Activated CD8-positive, alpha-beta memory T cell treated with anti-CD3 and anti-CD28 coated beads for 4 hours (primary cell): ENCODE data around the gene PLA2G4E.

Experiments used
- DNase-seq, 2 donors: peaks; one replicate each; pipeline ENCODE4 v3.0.0-alpha.2; 2020; ENCODE audit warnings: low read depth in 2 of 2

PLA2G4E gene

DNA sequence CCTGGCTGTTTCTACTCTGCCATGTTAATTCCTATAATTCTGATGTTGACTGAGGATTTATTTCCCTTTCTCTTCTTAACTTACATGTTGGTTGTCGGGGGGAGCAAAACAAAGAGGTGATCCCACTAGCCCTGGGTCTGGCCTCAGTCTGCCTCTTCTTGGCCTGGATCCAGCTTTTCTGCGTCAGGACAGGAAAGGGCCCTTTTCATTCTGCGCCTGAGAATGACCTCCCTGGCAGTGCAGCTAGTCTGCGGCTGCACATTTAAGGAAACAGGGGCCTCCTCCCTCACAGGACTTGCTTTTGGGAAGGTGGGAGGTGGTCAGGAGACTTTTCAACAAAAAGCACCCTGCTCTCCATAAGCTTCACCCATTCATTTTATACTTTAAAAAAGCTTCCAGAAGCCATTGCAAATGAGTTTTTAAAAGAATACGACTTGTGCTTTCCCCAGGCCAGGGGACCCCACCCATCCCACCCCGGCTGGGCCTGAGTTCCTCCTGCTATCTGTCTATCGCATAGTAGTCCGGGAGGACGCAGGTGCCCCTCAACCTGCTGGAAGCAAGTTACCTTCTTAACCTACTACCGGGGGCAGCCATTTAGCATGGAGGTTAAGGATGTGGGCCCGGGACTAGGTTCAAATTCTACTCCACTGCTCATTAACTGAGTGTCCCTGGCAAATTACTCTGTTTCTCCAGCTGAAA, 27.2 kb downstream of the PLA2G4E start:
- DNase-seq = no peak

DNA sequence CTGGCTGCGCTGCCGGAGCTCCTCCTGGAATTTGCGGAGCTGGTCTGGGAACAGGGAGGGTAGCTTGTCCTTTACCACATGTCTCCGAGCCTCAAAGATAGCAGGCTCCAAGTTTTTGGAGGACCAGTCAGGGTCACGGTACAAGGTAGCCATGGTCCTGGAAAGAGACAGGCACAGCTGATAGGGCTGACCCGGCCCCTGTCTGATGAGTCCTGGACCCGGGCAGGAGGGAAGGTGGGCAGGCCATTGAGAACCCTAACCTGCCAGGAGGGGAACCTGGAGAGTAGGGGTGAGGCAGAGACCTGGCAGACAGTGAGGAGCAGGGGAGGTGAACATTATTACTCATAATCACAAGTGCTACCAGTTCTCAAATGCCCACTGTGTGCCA, 28.0 kb downstream of the PLA2G4E start:
- no peak for DNase-seq

DNA sequence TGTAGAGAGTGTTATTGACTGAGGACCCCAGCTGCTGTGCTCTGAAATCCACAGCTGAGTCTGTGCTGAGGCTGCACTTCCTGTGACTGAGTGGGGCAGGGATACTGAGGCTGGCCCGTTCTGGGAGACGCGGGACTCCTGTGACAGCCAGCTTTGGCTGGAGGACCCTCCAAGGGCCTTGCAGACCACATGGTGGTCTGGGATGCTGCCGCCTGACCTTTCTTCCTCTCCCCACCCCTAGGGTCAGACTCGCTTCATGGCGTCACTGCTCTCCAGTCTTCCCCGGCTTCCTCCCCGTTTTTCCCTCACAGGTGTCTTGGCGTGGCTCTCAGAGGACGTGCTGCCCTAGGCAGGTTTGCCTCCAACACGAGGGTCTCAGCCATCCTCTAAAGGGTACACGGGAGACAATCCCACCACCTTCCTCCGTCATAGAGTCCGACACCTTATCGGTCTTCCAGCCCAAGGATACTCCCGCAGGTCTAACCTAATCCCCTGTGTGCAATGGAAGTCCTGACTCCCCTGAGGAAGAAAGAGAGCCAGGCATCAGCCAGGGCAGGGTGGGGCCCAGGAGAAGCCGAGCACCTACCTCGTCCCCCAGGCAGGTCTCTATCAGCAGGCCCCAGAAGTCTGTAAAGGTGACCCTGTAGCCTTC, 28.6 kb downstream of the PLA2G4E start:
- DNase-seq = no peak

DNA sequence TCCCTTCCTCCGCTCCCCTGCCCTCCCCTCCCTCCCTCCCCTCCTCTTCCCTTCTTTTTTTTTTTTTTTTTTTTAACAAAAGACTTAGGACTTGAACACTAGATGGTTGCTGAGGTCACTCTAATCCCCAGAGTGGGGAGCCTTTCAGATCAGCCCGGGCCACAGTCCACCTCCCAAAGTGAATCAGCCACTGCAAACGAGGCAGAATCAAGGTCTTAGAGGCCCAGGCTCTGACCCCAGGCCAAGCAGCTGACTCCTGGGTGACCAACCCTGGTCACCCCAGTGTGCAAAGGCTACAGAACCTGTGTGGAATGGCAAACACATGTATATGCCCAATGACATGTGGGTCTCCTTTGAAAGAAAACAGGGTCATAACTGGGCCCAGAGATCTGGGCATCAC, 30.2 kb downstream of the PLA2G4E start:
- no peak for DNase-seq

DNA sequence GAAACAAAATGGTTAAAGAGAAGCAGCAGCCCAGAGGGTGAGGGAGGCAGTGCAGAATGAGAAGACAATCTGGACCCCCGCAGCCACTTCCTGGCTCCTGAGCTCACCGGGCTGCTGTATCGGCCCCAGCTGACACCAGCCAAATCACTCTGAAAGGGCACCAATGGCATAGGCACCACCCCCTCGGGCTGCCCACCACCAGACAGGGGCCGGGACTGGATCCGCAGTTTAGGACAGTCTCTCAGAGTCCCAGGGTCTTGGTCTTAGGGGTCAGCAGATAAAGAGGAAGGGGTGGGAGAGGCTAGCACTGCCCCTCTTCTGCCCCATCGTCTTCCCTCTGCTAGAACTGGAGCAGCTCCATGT, 30.6 kb downstream of the PLA2G4E start:
- DNase-seq = no peak

DNA sequence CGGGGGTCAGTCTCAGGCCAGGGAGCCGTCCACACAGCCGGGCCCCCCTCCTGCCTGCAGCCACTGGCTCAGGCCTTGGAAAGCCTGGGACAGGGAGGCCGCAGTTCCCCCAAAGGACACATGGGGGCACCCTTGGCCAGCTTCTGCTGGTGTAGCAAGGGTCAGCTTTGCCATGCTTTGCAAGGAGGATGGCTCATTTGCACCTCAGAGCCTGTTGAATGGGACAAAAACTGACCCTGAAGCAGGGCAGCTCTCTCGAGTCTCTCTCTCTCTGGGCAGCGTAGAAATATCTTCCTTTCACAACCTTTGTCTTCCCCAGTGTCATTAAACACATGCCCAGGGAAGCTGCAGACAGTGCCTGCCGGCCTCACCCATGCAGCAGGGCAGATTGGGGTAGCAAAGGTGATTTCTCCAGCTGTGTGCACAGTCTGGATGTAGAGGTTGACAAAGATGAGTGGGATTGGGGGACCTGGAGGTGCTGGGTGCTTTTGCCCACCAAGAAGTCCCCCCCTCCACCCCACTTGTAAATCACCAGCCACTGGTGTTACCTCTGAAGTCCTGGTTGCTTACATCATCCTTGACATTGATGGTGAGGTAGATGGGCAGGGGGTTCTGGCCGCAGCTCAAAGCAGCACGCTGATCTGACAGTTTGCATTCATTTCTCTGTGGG, 31.1 kb downstream of the PLA2G4E start:
- peak; percentile 56 to 68 for DNase-seq

DNA sequence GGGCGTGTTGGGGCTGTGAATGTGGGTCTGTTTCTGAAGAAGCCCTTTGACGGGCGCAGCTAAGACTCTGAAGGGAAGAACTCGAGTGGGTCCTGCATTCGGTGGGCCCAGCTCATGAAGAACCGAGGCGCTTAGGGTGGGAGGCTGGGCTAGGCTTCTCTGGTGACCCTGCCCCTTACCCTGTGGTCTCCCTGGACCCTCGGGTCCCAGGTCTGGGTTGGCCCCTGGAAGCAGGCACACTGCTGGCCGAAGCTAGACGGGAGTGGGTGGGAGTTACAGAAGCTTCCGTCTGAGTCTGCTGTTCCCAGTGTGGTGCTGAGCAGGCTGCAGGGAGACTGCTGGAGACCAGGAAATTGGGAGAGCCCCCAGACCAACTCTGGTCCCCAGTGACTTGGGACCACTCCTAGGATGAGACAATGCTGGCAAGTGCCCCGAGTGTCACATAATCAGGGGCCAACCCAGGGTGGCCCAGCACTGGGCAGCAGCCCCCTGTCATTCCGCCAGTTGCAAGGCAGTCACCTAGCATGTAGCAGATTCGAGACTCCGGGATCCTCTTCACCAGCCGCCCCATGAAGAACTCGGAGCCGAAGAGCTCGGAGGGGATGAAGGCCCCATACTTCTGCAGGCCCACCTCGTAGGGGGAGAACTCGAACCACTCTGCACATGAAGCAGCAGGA, 31.8 kb downstream of the PLA2G4E start:
- DNase-seq = no peak

DNA sequence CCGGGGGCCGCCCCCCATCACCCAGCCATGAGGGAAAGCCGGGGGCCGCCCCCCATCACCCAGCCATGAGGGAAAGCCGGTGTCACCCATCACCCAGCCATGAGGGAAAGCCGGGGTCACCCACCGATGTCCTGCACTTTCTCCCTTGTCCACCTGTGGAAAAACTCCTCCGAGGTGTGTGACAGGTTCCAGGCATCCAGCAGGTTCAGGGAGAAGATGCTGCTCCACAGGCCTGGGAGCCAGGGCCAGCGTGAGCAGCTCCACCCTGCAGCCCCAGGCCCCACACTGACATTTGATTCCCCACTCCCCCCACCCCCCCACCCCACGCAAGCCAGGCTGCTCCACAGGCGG, 32.9 kb downstream of the PLA2G4E start:
- DNase-seq = no peak

DNA sequence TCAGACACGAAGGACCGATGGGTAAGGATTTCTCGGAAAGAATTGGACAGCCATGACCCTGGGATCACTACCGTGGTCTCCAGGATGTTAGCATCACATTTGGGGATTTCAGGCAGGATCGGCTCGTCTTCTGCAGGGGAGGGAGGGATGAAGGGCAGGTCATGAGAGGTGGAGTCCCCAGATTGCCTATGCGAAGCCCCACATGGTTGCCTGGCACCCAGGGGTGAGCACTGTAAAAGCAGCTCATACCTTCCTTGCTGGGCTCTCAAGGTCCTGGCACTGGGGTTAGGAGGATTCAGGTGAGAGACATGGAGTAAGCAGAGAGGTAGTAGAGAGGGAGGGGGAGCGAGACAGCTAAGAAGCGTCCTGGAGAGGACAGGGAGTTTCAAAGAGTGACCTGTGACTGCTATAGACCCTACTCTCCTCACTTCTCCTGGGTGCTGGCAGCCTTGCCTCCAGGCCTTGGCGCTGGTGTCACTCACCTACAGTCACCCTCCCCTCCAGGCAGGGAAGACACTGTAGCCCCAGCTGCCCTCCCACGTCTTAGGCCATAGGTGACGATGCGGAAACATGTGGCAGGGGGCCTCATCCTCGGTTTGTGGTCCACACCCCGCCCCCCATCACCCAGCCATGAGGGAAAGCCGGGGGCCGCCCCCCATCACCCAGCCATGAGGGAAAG, 33.5 kb downstream of the PLA2G4E start:
- DNase-seq = no peak

DNA sequence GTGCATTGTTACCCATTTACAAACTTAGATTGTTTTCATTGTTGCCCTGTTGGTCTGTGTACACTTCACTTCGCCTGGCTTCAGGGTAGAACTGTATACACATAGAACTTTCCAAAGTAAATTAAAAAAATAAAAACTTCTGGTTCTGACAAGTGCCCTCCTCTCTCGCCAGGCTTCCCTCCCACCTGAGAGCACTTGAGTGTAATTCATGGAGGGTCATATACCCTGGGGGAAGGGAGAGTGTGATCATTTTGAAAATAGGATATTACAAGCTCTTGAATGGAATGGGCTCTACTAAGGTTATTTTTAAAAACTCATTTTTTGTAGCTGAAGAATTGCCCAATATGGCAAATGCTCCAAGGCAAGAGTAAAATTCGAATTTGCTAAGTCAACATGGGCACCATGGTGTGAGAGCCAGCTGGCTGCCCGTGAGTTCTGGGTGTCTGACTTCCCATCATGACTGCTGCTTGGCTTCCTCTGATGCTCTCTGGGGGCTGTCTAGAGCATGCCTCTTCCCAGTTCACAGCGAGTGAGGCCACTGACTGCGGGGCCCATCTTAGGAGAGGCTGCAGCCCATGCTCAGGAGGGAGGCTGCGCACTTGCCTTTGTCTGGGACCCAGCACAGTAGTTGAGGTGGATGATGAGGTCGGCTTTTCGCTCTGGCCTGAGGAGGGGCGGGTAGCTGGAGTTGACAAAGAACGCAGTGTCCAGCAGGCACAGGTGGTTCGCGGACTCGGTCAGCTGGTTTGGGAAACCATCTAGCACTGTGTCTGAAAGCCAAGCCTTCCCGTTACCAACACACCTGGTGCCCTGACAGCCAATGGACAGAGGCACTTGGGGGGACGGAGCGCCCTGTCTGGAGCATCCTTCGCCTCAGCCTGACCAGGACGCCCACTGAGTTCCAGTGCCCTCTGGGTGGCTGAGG, 35.3 kb downstream of the PLA2G4E start:
- no peak for DNase-seq

DNA sequence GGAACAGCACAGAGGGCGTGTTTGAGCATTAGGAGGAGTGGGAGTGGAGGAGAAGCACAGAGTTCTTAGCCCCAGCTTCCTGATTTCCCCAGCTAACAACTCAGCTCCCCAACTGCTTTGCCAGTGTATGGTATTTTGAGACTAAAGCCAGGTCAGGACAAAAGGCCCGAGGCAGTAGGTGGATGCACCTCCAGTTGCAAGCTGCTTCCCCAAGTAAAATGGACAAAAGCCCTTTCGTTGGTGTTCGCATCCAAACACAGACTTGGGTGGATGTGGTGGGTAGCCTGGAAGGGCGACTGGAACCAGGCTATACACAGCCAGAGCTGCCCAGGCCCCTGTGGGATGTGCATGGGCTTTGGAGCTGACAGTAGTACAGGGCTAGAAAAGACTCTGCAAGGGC, 36.2 kb downstream of the PLA2G4E start:
- no peak for DNase-seq

DNA sequence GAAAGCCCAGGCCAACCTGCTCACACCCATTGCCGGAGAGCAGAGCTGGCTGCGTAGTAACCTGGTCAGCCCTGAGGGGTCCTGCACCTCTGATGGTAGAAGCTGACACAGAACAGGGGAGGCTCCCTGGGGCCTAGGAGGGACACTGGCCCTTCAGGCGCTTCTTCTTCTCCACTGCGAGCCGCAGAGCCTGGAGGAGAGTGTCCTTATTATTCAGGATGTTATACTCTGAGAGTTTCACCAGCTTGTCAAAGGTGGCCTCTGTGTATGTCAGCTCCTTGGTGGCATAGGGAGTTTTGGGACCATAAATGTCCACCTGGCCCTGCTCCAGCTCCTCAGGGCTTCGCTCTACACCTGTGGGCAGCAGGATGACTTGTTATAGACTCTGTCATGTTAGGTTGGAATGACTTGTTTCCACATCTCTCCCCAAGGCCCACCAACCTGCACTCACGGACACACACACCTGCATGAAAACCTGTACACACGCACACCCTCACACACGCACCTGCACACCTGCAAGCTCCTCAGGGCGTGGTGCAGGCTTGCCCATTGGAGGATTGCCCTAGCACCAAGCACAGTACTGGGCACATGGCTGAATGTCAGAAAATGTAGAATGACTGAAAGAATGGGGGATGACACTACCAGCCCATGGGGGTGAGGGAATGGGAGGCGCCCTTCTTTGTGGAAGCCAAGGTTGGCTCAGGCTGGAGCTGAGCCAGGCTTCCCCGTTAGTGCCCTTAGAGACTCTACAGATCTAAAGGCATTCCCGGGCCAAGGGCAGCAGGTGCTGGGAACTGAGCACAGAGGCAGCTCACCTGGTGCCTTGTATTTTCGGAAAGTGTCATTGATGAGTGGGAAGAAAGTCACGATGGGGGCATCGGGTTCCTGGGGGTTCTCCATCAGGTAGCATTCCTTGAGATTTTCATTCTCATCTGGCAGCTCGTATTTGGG, 36.9 kb downstream of the PLA2G4E start:
- no peak for DNase-seq

DNA sequence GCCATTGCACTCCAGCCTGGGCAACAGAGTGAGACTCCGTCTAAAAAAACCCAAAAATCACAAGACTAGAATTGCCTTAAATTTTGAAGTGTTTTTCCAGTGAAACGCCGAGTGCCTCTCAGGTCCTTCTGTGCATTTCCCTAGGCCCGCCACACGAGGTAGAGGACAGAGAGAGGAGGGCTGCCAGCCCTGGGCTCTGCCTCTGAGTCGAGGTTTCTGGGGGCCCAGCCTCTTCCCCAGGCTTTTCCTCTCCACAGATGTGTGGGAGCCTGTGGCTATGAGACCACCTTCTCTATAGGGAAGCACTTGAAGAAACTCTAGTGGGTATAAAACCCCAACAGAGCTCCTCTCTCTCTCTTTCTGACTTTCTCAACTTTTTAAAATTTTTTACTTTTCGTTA, 37.6 kb downstream of the PLA2G4E start:
- no peak for DNase-seq

DNA sequence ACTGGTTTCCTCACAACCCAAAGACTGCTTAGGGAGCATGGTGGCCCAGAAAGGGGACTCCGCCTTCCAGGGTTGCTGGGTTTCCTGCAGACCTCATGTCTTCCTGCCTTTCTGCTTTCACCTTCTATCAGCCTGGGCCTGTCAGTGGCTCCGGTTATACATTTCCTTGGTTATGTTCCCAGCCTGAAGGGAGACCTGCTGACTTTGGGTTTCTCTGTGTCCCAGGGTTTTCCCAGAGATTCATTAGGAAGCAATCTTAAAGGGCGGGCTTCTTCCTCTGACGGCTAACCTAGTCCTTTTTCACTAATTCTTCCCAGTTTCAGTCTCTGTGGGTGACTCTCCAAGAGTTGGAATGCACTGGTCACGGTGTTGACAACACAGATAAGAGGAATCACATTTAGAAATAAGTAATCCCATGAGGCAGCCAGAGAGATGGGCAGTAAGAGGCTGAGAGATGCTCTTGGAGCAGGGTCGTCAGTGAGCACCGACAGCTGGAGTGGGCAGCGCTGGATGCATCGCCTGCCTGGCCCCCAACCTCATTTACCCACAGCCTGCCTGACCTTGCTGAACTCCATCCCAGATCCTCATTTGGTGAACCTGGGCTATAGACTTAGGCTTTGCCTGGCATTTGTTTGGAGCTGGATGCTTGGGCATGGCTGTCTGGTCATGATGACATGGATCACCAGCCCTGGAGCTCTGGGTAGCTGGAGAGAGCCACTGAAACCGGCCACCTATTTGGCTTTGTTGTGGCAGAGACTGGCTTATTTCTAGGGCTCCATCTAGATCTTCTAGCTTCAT, 38.5 kb downstream of the PLA2G4E start:
- DNase-seq = no peak

DNA sequence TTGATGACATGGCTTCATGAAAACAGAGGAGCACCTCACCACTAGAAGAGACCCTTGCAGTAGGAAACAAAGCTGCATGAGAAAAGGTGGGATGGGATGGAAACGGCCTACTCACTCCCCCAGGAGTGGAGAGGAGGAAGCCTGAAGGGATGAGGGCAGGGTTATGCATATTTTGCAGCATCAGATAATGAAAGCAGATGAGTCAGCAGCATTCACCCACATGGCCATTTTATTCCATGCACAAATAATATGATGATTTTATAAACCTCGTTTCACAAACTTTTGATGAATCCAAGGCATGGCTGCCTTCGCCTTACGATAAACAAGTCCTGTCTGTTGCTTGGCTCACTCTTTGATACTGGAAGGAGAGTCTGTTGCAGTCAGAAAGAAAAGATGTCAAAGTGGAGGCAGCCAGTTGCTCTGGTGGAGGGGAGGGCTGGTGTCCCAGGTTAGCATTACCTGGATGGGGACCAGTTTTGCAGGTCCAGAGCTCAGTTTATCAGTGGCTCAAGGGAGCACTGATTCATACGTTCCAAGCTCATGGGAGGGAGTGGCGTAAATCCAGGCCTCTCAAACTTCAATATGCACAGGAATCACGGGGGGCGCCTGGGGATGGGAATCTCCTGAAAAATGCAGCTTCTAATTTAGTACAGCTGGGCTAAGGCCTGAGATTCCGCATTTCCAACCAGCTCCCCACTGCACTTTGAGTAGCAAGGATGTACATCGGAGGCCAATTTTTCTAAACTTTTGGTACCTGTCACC, 39.3 kb downstream of the PLA2G4E start:
- no peak for DNase-seq

DNA sequence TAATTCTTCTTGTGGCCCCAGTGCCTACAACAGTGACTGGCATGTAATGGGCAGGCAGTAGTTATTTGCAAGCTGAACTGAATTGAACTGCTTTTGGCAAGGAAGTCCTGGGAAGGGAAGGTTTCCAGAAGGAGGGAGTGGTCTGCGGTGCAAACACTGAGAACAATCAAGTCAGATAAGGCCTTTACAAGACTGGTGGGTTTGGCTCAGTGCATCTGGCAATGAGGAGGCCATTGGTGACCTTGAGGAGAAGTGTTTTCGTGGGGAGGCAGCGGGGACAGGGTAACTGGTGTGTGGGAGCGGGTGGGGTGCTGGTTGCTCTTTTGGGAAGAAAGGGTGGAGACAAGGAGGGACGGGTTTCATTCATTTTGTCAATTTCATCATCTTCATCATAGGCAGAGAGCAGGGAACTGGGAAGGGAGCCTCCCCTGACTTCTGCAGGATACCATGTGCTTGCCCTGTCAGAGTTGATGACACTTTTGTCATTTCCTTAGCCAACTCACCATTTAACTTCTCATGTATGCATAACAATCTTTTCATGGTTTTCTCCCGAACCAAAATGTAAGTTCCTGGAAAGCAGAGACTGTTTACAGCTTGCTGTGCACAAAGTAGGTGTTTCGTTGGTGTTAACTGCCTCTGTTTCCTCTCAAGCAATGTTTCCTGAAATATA, 40.1 kb downstream of the PLA2G4E start:
- DNase-seq = no peak

DNA sequence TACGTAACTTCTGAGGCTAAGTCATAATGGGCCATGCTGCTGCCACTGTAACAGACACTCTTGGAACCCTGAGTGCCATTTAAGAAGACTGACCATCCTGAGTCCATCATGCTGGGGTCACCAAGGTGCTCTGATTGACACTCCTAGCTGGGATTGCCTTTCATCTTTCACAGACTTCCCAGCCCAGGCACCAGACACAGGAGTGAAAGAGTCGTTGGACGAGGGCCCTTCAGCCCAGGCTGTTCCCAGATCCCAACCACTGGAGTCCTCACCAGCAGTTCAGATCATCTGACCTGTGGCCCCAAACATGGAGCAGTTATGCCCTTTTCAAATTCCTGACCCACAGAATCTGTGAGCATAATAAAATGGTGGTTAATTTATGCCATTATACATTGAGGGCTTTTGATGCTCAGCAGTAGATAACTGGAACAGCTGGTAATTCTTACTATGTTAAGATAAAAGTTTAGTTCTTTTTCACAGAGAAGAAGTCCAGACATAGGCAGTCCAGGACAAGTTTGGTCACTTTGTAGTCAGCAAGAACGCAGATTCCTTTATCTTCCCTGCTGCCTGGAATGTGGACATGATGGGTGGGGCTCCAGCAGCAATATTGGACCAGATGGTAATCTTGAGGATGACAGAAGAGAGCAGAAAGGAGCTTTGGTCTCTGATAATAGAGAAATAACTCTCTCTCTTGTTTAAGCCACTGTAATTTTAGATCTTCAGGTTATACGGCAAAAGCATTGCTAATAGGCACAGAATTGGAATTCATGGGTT, 41.2 kb downstream of the PLA2G4E start:
- no peak for DNase-seq
